ENCODE results near the gene PALLD. TPM values are rescaled to one million over a fixed set of nuclear protein-coding genes. Genes with fewer than 3 reads are reported as not detected.

Gene PALLD
- total RNA-seq, 1 experiment from 2014 or later = 6.5 TPM

- no peaks in the 10 kb centered on the region for H3K9me3 ChIP-seq (ENCODE audit: control insufficient read depth, insufficient read depth, low read depth, low read length)
- in situ Hi-C loops (cut with HindIII; ENCODE audit: low pct_unique_long_range_greater_than_20kb, low sequenced_read_pairs) = no loop called here
- peaks cover 1% of the 10 kb centered on the region; the same call in 1 of the 2 replicates for H3K4me1 ChIP-seq (ENCODE audit: control insufficient read depth, insufficient read depth, low read length)
- intact Hi-C loops (cut with micrococcal nuclease; ENCODE audit: unreplicated experiment) = no loop called here
- ChIA-PET POLR2A (no interaction called here), CTCF (no interaction called here)
- no peaks in the 10 kb centered on the region for H3K27me3 ChIP-seq (ENCODE audit: control insufficient read depth, insufficient read depth, low read length)
- no TSS peak for BruUV-seq (replicated peaks)
- TF ChIP-seq POLR2AphosphoS5 (IDR thresholded peaks at IDR 0.05; ENCODE audit: low read depth, low read length) = no peak
- TF ChIP-seq SIN3A (IDR thresholded peaks at IDR 0.05; ENCODE audit: borderline replicate concordance, insufficient read depth, low read depth, low read length) = no peak
- no peak for TF ChIP-seq CTCF (IDR thresholded peaks at IDR 0.05)
- no peak for TF ChIP-seq TCF7L2 (IDR thresholded peaks at IDR 0.05; ENCODE audit: low read depth, low read length)
- TF ChIP-seq REST (IDR thresholded peaks at IDR 0.05; ENCODE audit: insufficient read depth in 1 of 2, low read depth in 2 of 2, low read length in 1 of 2) = no peak
- no peak overlapping the region for H3K4me3 ChIP-seq (ENCODE audit: low read depth in 2 of 2, low read length in 2 of 2)
- H3K27ac ChIP-seq (ENCODE audit: low read length) = no peak overlapping the region
- no peaks in the 10 kb centered on the region for H3K36me3 ChIP-seq (ENCODE audit: control insufficient read depth, insufficient read depth, low read length)
- DNase-seq (ENCODE audit: low read depth, low spot score) = no peak
- ATAC-seq = no peak
Observed at GRCh38 chr4:168853770-168854169, 356.9 kb downstream of the PALLD start.

GRCh38 chr4:168854350-168854921, 357.6 kb downstream of the PALLD start:
- no peak for TF ChIP-seq REST (IDR thresholded peaks at IDR 0.05; ENCODE audit: insufficient read depth in 1 of 2, low read depth in 2 of 2, low read length in 1 of 2)
- no peak for TF ChIP-seq POLR2AphosphoS5 (IDR thresholded peaks at IDR 0.05; ENCODE audit: low read depth, low read length)
- no peak for TF ChIP-seq CTCF (IDR thresholded peaks at IDR 0.05)
- no peak for TF ChIP-seq TCF7L2 (IDR thresholded peaks at IDR 0.05; ENCODE audit: low read depth, low read length)
- BruUV-seq (replicated peaks) = no TSS peak
- ChIA-PET POLR2A (no interaction called here), CTCF (no interaction called here)
- Histone ChIP-seq H3K27ac (ENCODE audit: low read length) (no peak overlapping the region), H3K36me3 (ENCODE audit: control insufficient read depth, insufficient read depth, low read length) (no peaks in the 10 kb centered on the region), H3K27me3 (ENCODE audit: control insufficient read depth, insufficient read depth, low read length) (no peaks in the 10 kb centered on the region), H3K9me3 (ENCODE audit: control insufficient read depth, insufficient read depth, low read depth, low read length) (no peaks in the 10 kb centered on the region), H3K4me3 (ENCODE audit: low read depth in 2 of 2, low read length in 2 of 2) (no peak overlapping the region), H3K4me1 (ENCODE audit: control insufficient read depth, insufficient read depth, low read length) (no peaks in the 10 kb centered on the region)
- DNase-seq (ENCODE audit: low read depth, low spot score) = no peak
- intact Hi-C loops (cut with micrococcal nuclease; ENCODE audit: unreplicated experiment) = no loop called here
- in situ Hi-C loops (cut with HindIII; ENCODE audit: low pct_unique_long_range_greater_than_20kb, low sequenced_read_pairs) = no loop called here
- ATAC-seq = no peak

Data from Panc1 (cell line).